AG04449 (cell line): ENCODE measurements around the gene ERC2.

ENCODE experiments used
- CTCF ChIA-PET: fragments of 350-600 bp; formaldehyde crosslinking; extraction: SDS; loops from one replicate; lab custom pipeline; 2021; ENCODE audit warnings: antibody characterized with exemption; lab: Yijun Ruan, JAX
- POLR2A ChIA-PET: fragments of 400-600, 350-600 bp; formaldehyde crosslinking; extraction: SDS; loops from one replicate; lab custom pipeline; 2020; ENCODE audit warnings: antibody characterized with exemption, inconsistent platforms; lab: Yijun Ruan, JAX
- DNase-seq: peaks from one replicate; pipeline ENCODE4 v3.0.0-alpha.2; 2010; ENCODE audit warnings: low read depth, low spot score
- H3K4me3 ChIP-seq: 2 replicates; pipeline ENCODE4 v1.5.1; 2011; ENCODE audit warnings: low read depth, mild to moderate bottlenecking, control low read depth, low read length
- TF ChIP-seq, protein P1 (sequence below): IDR thresholded peaks from one replicate; pipeline ENCODE4 v1.5.1; 2011; ENCODE audit warnings: mild to moderate bottlenecking, moderate library complexity, low read length, control low read depth, inconsistent platforms; ENCODE audit not compliant: insufficient read depth; ENCODE audit errors: missing control alignments

Gene ERC2

DNA sequence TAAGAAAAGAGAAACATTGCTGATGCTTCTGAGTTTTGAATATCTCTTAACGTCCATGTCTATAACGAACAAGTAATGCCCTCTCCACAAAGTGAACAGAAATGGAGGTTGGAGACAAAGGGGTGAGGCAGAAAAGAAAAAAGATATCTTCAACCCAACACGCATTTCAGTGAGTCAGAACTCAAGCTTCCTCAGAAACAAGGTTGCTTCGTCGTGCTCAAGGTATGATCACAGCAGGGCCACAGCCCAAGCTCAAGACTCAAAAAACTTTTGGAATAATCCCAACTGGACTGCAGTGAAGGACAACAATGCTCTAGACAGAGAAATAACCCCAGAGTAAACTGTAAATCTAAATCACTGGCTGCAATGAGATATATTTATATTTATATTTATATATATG is 1000.0 kb downstream of the ERC2 start:
- ChIA-PET POLR2A (interaction anchor here (0.8 to 2.9 kb wide), 3 partner anchors 8 to 278 kb away, joined by 4 to 19 read pairs (median 7); no protein-coding TSS in a partner anchor), CTCF (interaction anchor here (1.2 to 1.7 kb wide), 3 partner anchors 9 to 615 kb away, joined by 3 to 5 read pairs (median 5); no protein-coding TSS in a partner anchor)
- TF ChIP-seq, protein P1, sequence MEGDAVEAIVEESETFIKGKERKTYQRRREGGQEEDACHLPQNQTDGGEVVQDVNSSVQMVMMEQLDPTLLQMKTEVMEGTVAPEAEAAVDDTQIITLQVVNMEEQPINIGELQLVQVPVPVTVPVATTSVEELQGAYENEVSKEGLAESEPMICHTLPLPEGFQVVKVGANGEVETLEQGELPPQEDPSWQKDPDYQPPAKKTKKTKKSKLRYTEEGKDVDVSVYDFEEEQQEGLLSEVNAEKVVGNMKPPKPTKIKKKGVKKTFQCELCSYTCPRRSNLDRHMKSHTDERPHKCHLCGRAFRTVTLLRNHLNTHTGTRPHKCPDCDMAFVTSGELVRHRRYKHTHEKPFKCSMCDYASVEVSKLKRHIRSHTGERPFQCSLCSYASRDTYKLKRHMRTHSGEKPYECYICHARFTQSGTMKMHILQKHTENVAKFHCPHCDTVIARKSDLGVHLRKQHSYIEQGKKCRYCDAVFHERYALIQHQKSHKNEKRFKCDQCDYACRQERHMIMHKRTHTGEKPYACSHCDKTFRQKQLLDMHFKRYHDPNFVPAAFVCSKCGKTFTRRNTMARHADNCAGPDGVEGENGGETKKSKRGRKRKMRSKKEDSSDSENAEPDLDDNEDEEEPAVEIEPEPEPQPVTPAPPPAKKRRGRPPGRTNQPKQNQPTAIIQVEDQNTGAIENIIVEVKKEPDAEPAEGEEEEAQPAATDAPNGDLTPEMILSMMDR: no peak
- no peak overlapping the region for H3K4me3 ChIP-seq
- no peak for DNase-seq

- H3K4me3 ChIP-seq: no peak overlapping the region
- TF ChIP-seq, protein P1: no peak
- ChIA-PET POLR2A (interaction anchor here (0.6 to 2.9 kb wide), 2 partner anchors 10 to 708 kb away, joined by 3 to 19 read pairs; no protein-coding TSS in a partner anchor), CTCF (interaction anchor here (1.6 kb wide), 1 partner anchor 614 kb away, joined by 5 read pairs; no protein-coding TSS in a partner anchor)
- no peak for DNase-seq
Observed at GRCh38 chr3:55467099-55467498, 1001.2 kb downstream of the ERC2 start.

GRCh38 chr3:55466526-55466925 is 1001.7 kb downstream of the ERC2 start:
- no peak for DNase-seq
- ChIA-PET CTCF (no interaction called here), POLR2A (interaction anchor here (0.6 to 2.9 kb wide), 3 partner anchors 10 to 708 kb away, joined by 3 to 19 read pairs (median 6); no protein-coding TSS in a partner anchor)
- TF ChIP-seq, protein P1: no peak
- H3K4me3 ChIP-seq: no peak overlapping the region

DNA sequence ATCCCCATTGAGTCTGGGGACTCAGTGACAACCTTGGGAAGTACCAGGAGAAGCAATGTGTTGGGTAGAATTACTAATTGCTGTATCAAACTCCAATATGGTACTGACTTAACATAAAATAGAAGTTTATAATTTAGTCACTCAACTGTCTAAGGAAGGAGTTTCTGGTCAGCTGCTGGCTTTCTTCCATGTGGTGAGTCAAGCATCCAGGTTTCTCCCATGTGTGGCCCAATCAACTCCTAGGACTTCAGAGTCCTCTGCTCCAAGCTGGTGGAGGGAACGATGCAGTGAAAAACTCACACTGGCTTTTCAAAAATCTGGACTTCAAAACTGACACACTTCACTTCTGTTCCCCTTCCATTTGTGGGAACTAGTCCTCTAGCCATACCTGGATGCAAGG is 1006.4 kb downstream of the ERC2 start:
- ChIA-PET CTCF (interaction anchor here (1.8 kb wide), 1 partner anchor 281 kb away, joined by 5 read pairs; no protein-coding TSS in a partner anchor), POLR2A (interaction anchor here (0.6 to 1.5 kb wide), 9 partner anchors 45 to 502 kb away, joined by 3 to 5 read pairs (median 3); no protein-coding TSS in a partner anchor)
- TF ChIP-seq, protein P1: no peak
- DNase-seq: no peak
- H3K4me3 ChIP-seq: no peak overlapping the region

- ChIA-PET CTCF (no interaction called here), POLR2A (interaction anchor here (0.7 to 2.3 kb wide), 3 partner anchors 130 to 497 kb away, joined by 3 to 9 read pairs (median 3); no protein-coding TSS in a partner anchor)
- TF ChIP-seq, protein P1: no peak
Observed at GRCh38 chr3:55459838-55460237, 1008.4 kb downstream of the ERC2 start.

More at GRCh38 chr3:55459838-55460237, 1008.4 kb downstream of the ERC2 start:
- no peak for DNase-seq
- H3K4me3 ChIP-seq: no peak overlapping the region
